HG02571 (cell line): Measurements from ENCODE around the gene ACE.

Experiments used
- ATAC-seq: cut with Tn5 transposase; IDR thresholded peaks from one replicate; pipeline ENCODE4 v1.9.1; 2021; ENCODE audit warnings: mild to moderate bottlenecking, moderate library complexity; ENCODE audit not compliant: unreplicated experiment

ACE gene

GRCh38 chr17:63474174-63474573, 2.7 kb upstream of the ACE start:
- no peak for ATAC-seq

GRCh38 chr17:63474586-63475460, 2.0 kb upstream of the ACE start:
- no peak for ATAC-seq

- ATAC-seq = no peak
These were observed 1.1 kb upstream of the ACE start for GRCh38 chr17:63475491-63476412.

GRCh38 chr17:63476459-63476853, 405 bp upstream of the ACE start:
- no peak for ATAC-seq

- ATAC-seq = no peak
These were observed 899 bp downstream of the ACE start for GRCh38 chr17:63477480-63478440.

- no peak for ATAC-seq
These were observed 2.1 kb downstream of the ACE start for GRCh38 chr17:63478814-63479494.

DNA sequence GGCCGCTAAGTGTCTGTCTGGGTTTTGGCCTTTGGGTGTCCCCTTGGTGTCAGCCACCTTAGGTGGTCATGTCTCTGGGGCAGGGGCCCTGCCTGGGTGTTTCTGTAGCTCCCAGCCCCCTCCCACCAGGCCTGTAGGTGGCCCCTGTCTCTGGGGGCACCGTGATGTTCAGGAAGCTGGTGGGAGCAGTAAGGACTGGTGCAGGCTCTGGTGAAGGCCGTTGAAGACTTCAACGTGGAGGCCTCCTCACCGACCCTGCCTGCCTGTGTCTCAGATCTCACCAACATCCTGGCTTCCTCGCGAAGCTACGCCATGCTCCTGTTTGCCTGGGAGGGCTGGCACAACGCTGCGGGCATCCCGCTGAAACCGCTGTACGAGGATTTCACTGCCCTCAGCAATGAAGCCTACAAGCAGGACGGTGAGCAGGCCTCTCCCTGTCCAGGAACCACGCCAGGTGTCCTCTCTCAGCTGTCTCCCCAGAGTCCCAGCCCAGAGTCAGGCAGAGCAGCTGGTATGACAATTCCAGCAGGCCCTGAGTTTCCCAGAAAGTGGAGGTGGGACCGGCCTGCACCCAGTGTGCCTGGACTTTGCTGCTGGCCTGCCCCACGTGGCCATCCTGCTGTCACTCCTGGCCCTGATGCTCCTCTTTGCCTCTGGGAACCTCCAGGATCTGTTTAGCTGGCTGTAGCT, 2.8 kb downstream of the ACE start:
- ATAC-seq = no peak

- ATAC-seq = no peak
These were observed 3.4 kb downstream of the ACE start for GRCh38 chr17:63480192-63480784.

DNA sequence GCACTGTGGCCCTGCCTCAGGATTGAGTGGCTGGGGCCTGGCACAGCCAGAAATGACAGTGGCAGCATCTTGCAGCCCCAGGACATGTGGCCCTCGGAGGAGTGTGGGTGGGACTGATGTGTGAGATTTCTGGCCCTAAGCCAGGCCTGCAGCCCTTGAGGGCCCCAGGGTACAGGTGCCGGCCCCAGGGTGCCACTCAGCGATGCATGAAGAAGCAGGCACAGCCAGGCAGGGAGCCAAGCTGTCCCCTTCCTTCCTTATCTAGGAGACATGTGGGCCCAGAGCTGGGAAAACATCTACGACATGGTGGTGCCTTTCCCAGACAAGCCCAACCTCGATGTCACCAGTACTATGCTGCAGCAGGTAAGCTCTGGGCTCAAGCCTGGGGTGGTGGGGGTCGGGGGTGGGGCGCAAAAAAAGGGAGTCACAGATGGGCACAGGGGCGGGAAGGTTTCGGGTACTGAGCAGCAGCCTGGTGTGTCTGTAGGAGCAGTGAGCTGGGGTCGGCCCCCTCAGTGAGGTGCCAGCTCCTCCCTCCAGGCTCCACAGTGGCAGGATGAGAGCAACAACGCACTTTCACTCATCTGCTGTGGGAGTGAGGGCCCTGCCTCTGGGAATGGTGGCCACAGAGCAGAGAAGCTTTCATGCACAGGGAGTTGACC, 4.1 kb downstream of the ACE start:
- no peak for ATAC-seq

- no peak for ATAC-seq
These were observed 4.6 kb downstream of the ACE start for GRCh38 chr17:63481488-63481870.

DNA sequence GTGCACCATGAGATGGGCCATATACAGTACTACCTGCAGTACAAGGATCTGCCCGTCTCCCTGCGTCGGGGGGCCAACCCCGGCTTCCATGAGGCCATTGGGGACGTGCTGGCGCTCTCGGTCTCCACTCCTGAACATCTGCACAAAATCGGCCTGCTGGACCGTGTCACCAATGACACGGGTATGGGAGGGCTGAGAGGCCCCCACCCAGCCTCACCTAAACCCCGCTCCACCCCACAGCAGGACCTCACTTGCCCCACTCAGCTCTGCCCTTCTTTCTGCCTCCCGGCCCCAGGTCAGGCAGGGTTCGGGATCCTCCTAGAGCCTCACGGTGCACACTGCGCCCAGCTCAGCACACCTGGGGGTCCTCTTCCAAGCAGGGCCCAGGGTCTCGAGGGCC, 5.6 kb downstream of the ACE start:
- no peak for ATAC-seq

- ATAC-seq = no peak
These were observed 6.2 kb downstream of the ACE start for GRCh38 chr17:63483038-63483437.

GRCh38 chr17:63483655-63484575, 7.1 kb downstream of the ACE start:
- no peak for ATAC-seq

GRCh38 chr17:63486317-63487013, 9.6 kb downstream of the ACE start:
- ATAC-seq = no peak

DNA sequence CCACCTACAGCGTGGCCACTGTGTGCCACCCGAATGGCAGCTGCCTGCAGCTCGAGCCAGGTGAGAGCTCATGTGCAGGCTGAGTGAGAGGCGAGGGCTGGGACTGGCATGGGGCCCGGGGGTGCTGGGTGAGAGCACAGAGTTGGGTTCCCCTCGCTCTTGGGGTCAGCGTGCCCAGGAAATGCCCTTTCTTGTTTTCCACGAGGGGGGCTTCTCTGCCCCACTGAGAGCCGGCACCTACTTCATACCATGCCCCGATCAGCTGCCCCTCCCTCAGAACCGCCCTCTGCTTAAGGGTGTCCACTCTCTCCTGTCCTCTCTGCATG, 10.1 kb downstream of the ACE start:
- ATAC-seq = no peak

DNA sequence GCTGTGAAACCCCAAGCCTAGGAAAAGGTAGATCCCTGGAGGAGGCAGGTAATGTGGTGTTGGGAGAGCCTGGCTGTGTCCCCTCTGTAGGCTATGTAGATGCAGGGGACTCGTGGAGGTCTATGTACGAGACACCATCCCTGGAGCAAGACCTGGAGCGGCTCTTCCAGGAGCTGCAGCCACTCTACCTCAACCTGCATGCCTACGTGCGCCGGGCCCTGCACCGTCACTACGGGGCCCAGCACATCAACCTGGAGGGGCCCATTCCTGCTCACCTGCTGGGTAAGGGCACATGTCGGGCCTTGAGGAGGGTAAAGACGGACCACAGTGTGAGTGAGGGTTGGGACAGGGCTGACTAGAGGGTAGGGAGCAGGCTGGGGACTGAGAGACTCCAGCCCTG, 12.0 kb downstream of the ACE start:
- ATAC-seq = no peak

- ATAC-seq = no peak
These were observed 12.4 kb downstream of the ACE start for GRCh38 chr17:63489291-63489690.
